ENCODE data around the gene KHDC1. TPM values are rescaled to one million over a fixed set of nuclear protein-coding genes. Genes with fewer than 3 reads are reported as not detected.

Gene KHDC1
- polyA plus RNA-seq, 1 donor (not counting 4 experiments of a cell fraction or from before 2014, with no cell fraction given), result 0.55 TPM

DNA sequence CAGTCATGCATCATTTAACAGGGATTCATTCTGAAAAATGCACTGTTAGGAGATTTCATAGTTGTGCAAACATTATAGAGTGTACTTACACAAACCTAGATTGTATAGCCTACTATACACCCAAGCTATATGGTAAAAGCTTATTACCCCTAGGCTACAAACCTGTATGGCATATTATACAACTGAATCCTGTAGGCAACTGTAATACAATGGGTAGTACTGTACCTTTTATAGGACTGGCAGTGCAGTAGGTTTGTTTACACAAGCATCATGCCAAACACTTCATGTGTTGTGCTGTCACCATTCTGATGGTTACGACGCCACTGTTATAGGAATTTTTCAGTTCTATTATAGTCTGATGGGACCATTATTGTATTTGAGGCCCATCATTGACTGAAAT lies 39.3 kb upstream of the KHDC1 start:
- H3K9ac ChIP-seq (ENCODE audit: control insufficient read depth, extremely low read depth, insufficient read depth, low read length), result no peak overlapping the region
- peaks cover 6% of the 10 kb centered on the region for H3K27me3 ChIP-seq (ENCODE audit: control insufficient read depth, extremely low read depth, insufficient read depth, low read length)
- dilution Hi-C loops (cut with MboI; ENCODE audit: extremely low pct_ligation_motif_present, low sequenced_read_pairs), result no loop called here
- TF ChIP-seq CTCF (optimal IDR thresholded peaks at IDR 0.05 in 1 of 3, IDR thresholded peaks at IDR 0.05 in 1 of 3, conservative IDR thresholded peaks at IDR 0.05 in 1 of 3; ENCODE audit: extremely low read depth in 1 of 3, insufficient read depth in 2 of 3, low read length in 3 of 3), result no peak
- TF ChIP-seq EZH2 (IDR thresholded peaks at IDR 0.05; ENCODE audit: low read length), result no peak
- no peak overlapping the region for H3K4me2 ChIP-seq (ENCODE audit: control insufficient read depth, extremely low read depth, insufficient read depth, low read depth, low read length)
- H3K4me3 ChIP-seq (ENCODE audit: control insufficient read depth in 2 of 3, extremely low read depth in 1 of 3, insufficient read depth in 2 of 3, low read depth in 1 of 3, low read length in 3 of 3), result no peak overlapping the region
- H2AFZ ChIP-seq (ENCODE audit: control insufficient read depth, low read length), result no peak overlapping the region
- no peaks in the 10 kb centered on the region for H3K9me1 ChIP-seq (ENCODE audit: control insufficient read depth, extremely low read depth, insufficient read depth, low read length)
- no peaks in the 10 kb centered on the region for H3K9me3 ChIP-seq (ENCODE audit: control insufficient read depth, low read depth, low read length)
- DNase-seq (ENCODE audit: low read depth, low spot score) (no peak), FAIRE-seq (no peak)
- H3K27ac ChIP-seq (ENCODE audit: control insufficient read depth, insufficient read depth, low read length), result no peak overlapping the region
- peaks cover 9% of the 10 kb centered on the region for H3K4me1 ChIP-seq (ENCODE audit: control insufficient read depth, extremely low read depth, insufficient read depth, low read length)
- no peaks in the 10 kb centered on the region for H4K20me1 ChIP-seq (ENCODE audit: control insufficient read depth, extremely low read depth, insufficient read depth, low read length)
- H3K79me2 ChIP-seq (ENCODE audit: control insufficient read depth, insufficient read depth, low read length), result no peaks in the 10 kb centered on the region
- H3K36me3 ChIP-seq (ENCODE audit: control insufficient read depth in 2 of 2, extremely low read depth in 1 of 2, insufficient read depth in 2 of 2, low read length in 2 of 2), result no peaks in the 10 kb centered on the region

- Histone ChIP-seq H3K79me2 (ENCODE audit: control insufficient read depth, insufficient read depth, low read length) (no peaks in the 10 kb centered on the region), H3K4me2 (ENCODE audit: control insufficient read depth, extremely low read depth, insufficient read depth, low read depth, low read length) (peak overlapping the region; percentile 56), H3K4me1 (ENCODE audit: control insufficient read depth, extremely low read depth, insufficient read depth, low read length) (peaks cover 9% of the 10 kb centered on the region), H2AFZ (ENCODE audit: control insufficient read depth, low read length) (peak overlapping the region; percentile 26), H3K27ac (ENCODE audit: control insufficient read depth, insufficient read depth, low read length) (no peak overlapping the region), H3K9me3 (ENCODE audit: control insufficient read depth, low read depth, low read length) (no peaks in the 10 kb centered on the region), H3K27me3 (ENCODE audit: control insufficient read depth, extremely low read depth, insufficient read depth, low read length) (peaks cover 6% of the 10 kb centered on the region), H3K9ac (ENCODE audit: control insufficient read depth, extremely low read depth, insufficient read depth, low read length) (no peak overlapping the region), H3K9me1 (ENCODE audit: control insufficient read depth, extremely low read depth, insufficient read depth, low read length) (no peaks in the 10 kb centered on the region), H4K20me1 (ENCODE audit: control insufficient read depth, extremely low read depth, insufficient read depth, low read length) (no peaks in the 10 kb centered on the region), H3K36me3 (ENCODE audit: control insufficient read depth in 2 of 2, extremely low read depth in 1 of 2, insufficient read depth in 2 of 2, low read length in 2 of 2) (no peaks in the 10 kb centered on the region), H3K4me3 (ENCODE audit: control insufficient read depth in 2 of 3, extremely low read depth in 1 of 3, insufficient read depth in 2 of 3, low read depth in 1 of 3, low read length in 3 of 3) (peak overlapping the region in 1 of 3 experiments; percentile 38)
- no peak for DNase-seq (ENCODE audit: low read depth, low spot score)
- dilution Hi-C loops (cut with MboI; ENCODE audit: extremely low pct_ligation_motif_present, low sequenced_read_pairs), result no loop called here
- FAIRE-seq, result no peak
- no peak for TF ChIP-seq CTCF (optimal IDR thresholded peaks at IDR 0.05 in 1 of 3, IDR thresholded peaks at IDR 0.05 in 1 of 3, conservative IDR thresholded peaks at IDR 0.05 in 1 of 3; ENCODE audit: extremely low read depth in 1 of 3, insufficient read depth in 2 of 3, low read length in 3 of 3)
- TF ChIP-seq EZH2 (IDR thresholded peaks at IDR 0.05; ENCODE audit: low read length), result no peak
These were observed 36.4 kb upstream of the KHDC1 start for GRCh38 chr6:73299151-73299971.

All from keratinocyte (primary cell).